ENCODE results near the gene TCTN1. TPM values are rescaled to one million over a fixed set of nuclear protein-coding genes. Genes with fewer than 3 reads are reported as not detected.
A peak's percentile ranks its signal among the peaks of the same experiment; 100 is the strongest.
"Not testable (repeated sequence)": the region's sequence is repeated elsewhere in the genome, so short reads cannot be mapped to it uniquely, and the experiment has no call there.

The TCTN1 gene
- polyA plus RNA-seq (2013): 21.5 TPM

DNA sequence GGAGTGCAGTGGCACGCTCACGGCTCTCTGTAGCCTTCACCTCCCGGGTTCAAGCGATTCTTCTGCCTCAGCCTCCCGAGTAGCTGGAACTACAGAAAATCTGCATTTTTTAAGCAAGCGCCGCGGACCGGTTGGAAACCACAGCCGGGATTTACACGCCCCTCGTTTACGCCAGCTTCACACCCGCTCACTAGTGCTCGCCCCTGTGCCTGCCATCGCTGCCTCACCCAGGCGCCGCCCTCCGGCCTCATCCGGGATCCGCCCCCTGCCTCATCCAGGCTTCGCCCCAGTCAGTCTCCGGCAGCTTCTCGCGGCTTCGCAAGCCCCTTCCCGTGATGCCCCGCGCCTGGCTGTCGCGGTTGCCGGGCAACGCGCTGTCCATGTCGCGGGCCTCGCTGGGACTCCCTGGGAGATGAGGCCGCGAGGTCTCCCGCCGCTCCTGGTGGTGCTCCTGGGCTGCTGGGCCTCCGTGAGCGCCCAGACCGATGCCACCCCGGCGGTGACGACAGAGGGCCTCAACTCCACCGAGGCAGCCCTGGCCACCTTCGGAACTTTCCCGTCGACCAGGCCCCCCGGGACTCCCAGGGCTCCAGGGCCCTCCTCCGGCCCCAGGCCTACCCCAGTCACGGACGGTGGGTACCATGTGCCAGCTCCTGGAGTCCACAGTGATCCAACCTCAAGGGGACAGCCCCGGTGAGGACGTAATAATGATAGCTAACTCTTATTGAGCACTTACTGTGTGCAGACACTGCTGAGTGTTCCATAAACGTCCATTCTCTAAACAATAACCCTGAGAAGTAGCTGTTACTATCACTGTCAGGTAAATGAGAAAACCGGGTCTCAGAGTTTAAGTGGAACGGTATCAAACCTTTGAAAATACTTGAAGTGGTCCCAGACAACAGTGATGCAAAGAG, at the start of gene TCTN1:
Gene TCTN1, plus strand, starts transcription at position 359 of the 914 bp plus-strand sequence. Its CDS starts 54 bp downstream, at position 413.
- ChIA-PET CTCF (interaction anchor here (0.8 to 5.7 kb wide), 5 partner anchors 9 to 91 kb away, joined by 3 to 36 read pairs (median 4); no protein-coding TSS in a partner anchor), POLR2A (interaction anchor here (0.6 to 0.8 kb wide), 3 partner anchors 11 to 615 kb away, joined by 3 to 5 read pairs (median 4); partner anchors contain the start of gene ANKRD13A)
- Histone ChIP-seq H3K4me3 (ENCODE audit: control insufficient read depth in 1 of 7, extremely low read depth in 1 of 7, insufficient read depth in 4 of 7, low read depth in 2 of 7, low read length in 6 of 7) (peak within 1 kb of the TSS; percentile 35 to 86 (median 72)), H3K27ac (ENCODE audit: insufficient read depth in 1 of 2, low read depth in 1 of 2, low read length in 2 of 2, poor library complexity in 1 of 2, severe bottlenecking in 2 of 2) (peak within 1 kb of the TSS; percentile 69 to 86), H3K36me3 (ENCODE audit: control insufficient read depth in 4 of 4, insufficient read depth in 4 of 4, low read length in 3 of 4) (peaks cover 0 to 4% (median 0%) of the 10 kb centered on the region in 4 experiments), H3K27me3 (replicated peaks in 2 of 5; ENCODE audit: control insufficient read depth in 4 of 5, insufficient read depth in 5 of 5, low read length in 4 of 5) (no peaks in the 10 kb centered on the region), H3K4me1 (ENCODE audit: control extremely low read depth in 1 of 4, control insufficient read depth in 4 of 4, insufficient read depth in 4 of 4, low read length in 3 of 4) (peaks cover 0 to 13% (median 8%) of the 10 kb centered on the region in 4 experiments), H3K9me3 (ENCODE audit: control extremely low read depth in 1 of 5, control insufficient read depth in 4 of 5, insufficient read depth in 2 of 5, low read depth in 1 of 5, low read length in 4 of 5) (no peaks in the 10 kb centered on the region)
- DNase-seq: peak; percentile 92 to 96 (median 95)
- WGBS (ENCODE audit: insufficient coverage): 3% methylated on average over 53 of the region's 60 CpGs

DNA sequence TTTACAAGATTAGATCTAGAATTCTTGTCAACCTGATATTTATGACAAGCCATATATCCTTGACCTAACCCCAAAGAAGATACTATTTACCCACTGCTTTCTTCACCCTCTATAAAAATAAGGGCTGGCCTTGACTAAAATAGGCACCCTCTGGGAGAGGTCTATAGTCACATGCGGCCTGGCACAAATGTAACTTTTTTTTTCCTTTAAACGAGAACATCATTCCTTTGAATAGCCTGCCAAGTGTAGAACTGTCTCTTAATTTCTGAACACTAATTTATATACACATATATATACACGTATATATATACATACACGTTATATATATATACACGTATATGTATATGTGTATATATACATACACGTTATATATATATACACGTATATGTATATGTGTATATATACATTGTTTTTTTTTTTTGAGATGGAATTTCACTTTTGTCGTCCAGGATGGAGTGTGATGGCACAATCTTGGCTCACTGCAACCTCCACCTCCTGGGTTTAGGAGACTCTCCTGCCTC, 49.4 kb upstream of the TCTN1 start:
- peaks cover 0 to 4% (median 1%) of the 10 kb centered on the region in 4 experiments for H3K36me3 ChIP-seq (ENCODE audit: control insufficient read depth in 4 of 4, insufficient read depth in 4 of 4, low read length in 3 of 4)
- no peak overlapping the region for H3K27ac ChIP-seq (ENCODE audit: insufficient read depth in 1 of 2, low read depth in 1 of 2, low read length in 2 of 2, poor library complexity in 1 of 2, severe bottlenecking in 2 of 2)
- no peak overlapping the region for H3K4me3 ChIP-seq (ENCODE audit: control insufficient read depth in 1 of 7, extremely low read depth in 1 of 7, insufficient read depth in 4 of 7, low read depth in 2 of 7, low read length in 6 of 7)
- peaks cover 7 to 53% (median 25%) of the 10 kb centered on the region in 4 experiments for H3K4me1 ChIP-seq (ENCODE audit: control extremely low read depth in 1 of 4, control insufficient read depth in 4 of 4, insufficient read depth in 4 of 4, low read length in 3 of 4)
- H3K9me3 ChIP-seq (ENCODE audit: control extremely low read depth in 1 of 5, control insufficient read depth in 4 of 5, insufficient read depth in 2 of 5, low read depth in 1 of 5, low read length in 4 of 5): peaks cover 0 to 3% (median 0%) of the 10 kb centered on the region in 5 experiments
- CTCF ChIA-PET: interaction anchor here (2.0 to 13.5 kb wide), 3 partner anchors 10 to 37 kb away, joined by 7 to 118 read pairs (median 18); no protein-coding TSS in a partner anchor
- WGBS (ENCODE audit: insufficient coverage): 57% methylated on average over 1 of the region's 8 CpGs
- H3K27me3 ChIP-seq (replicated peaks in 2 of 5; ENCODE audit: control insufficient read depth in 4 of 5, insufficient read depth in 5 of 5, low read length in 4 of 5): no peaks in the 10 kb centered on the region
- POLR2A ChIA-PET: no interaction called here
- DNase-seq: no peak

- POLR2A ChIA-PET: no interaction called here
- Histone ChIP-seq H3K9me3 (ENCODE audit: control extremely low read depth in 1 of 5, control insufficient read depth in 4 of 5, insufficient read depth in 2 of 5, low read depth in 1 of 5, low read length in 4 of 5) (peaks cover 0 to 7% (median 3%) of the 10 kb centered on the region in 5 experiments), H3K4me3 (ENCODE audit: control insufficient read depth in 1 of 7, extremely low read depth in 1 of 7, insufficient read depth in 4 of 7, low read depth in 2 of 7, low read length in 6 of 7) (no peak overlapping the region), H3K36me3 (ENCODE audit: control insufficient read depth in 4 of 4, insufficient read depth in 4 of 4, low read length in 3 of 4) (peaks cover 0 to 4% (median 0%) of the 10 kb centered on the region in 4 experiments), H3K27me3 (replicated peaks in 2 of 5; ENCODE audit: control insufficient read depth in 4 of 5, insufficient read depth in 5 of 5, low read length in 4 of 5) (no peaks in the 10 kb centered on the region), H3K27ac (ENCODE audit: insufficient read depth in 1 of 2, low read depth in 1 of 2, low read length in 2 of 2, poor library complexity in 1 of 2, severe bottlenecking in 2 of 2) (no peak overlapping the region), H3K4me1 (ENCODE audit: control extremely low read depth in 1 of 4, control insufficient read depth in 4 of 4, insufficient read depth in 4 of 4, low read length in 3 of 4) (peaks cover 6 to 48% (median 21%) of the 10 kb centered on the region in 4 experiments)
- CTCF ChIA-PET: interaction anchor here (0.6 to 13.5 kb wide), 13 partner anchors 8 to 201 kb away, joined by 3 to 118 read pairs (median 4); partner anchors contain the start of genes ARPC3, FAM216A and TCTN1
- no peak for DNase-seq
- 93% methylated on average over 3 of the region's 8 CpGs for WGBS (ENCODE audit: insufficient coverage)
Observed at GRCh38 chr12:110565894-110566871, 47.7 kb upstream of the TCTN1 start.

DNA sequence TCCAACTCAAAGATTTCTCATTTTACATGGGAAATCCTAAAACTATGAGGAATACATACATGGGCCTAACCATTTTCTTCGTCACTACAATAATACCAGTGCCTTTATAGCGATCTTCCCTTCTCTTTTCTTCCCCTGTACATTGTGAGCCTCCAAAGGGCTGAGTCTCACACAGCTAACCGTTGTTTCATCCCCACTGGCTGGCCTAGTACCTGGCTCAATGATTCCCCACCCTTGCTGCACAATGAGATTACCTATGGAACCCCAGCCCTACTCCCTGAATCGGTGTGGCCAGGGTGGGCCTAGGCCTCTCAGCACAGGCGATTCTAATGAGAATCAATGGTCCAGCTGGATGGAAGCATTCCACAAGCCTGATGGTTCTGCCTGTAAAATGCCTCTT, 46.9 kb upstream of the TCTN1 start:
- H3K4me3 ChIP-seq (ENCODE audit: control insufficient read depth in 1 of 7, extremely low read depth in 1 of 7, insufficient read depth in 4 of 7, low read depth in 2 of 7, low read length in 6 of 7): no peak overlapping the region
- H3K36me3 ChIP-seq (ENCODE audit: control insufficient read depth in 4 of 4, insufficient read depth in 4 of 4, low read length in 3 of 4): peaks cover 0 to 4% (median 2%) of the 10 kb centered on the region in 4 experiments
- peaks cover 0 to 14% (median 5%) of the 10 kb centered on the region in 5 experiments for H3K9me3 ChIP-seq (ENCODE audit: control extremely low read depth in 1 of 5, control insufficient read depth in 4 of 5, insufficient read depth in 2 of 5, low read depth in 1 of 5, low read length in 4 of 5)
- no peak overlapping the region for H3K27ac ChIP-seq (ENCODE audit: insufficient read depth in 1 of 2, low read depth in 1 of 2, low read length in 2 of 2, poor library complexity in 1 of 2, severe bottlenecking in 2 of 2)
- H3K4me1 ChIP-seq (ENCODE audit: control extremely low read depth in 1 of 4, control insufficient read depth in 4 of 4, insufficient read depth in 4 of 4, low read length in 3 of 4): peaks cover under 1 to 40% (median 17%) of the 10 kb centered on the region in 4 experiments
- H3K27me3 ChIP-seq (replicated peaks in 2 of 5; ENCODE audit: control insufficient read depth in 4 of 5, insufficient read depth in 5 of 5, low read length in 4 of 5): no peaks in the 10 kb centered on the region
- CTCF ChIA-PET: interaction anchor here (1.0 to 13.5 kb wide), 7 partner anchors 13 to 117 kb away, joined by 3 to 118 read pairs (median 5); partner anchors contain the start of genes ARPC3 and FAM216A
- POLR2A ChIA-PET: no interaction called here
- no peak for DNase-seq
- 98% methylated on average over 5 of the region's 5 CpGs for WGBS (ENCODE audit: insufficient coverage)

DNA sequence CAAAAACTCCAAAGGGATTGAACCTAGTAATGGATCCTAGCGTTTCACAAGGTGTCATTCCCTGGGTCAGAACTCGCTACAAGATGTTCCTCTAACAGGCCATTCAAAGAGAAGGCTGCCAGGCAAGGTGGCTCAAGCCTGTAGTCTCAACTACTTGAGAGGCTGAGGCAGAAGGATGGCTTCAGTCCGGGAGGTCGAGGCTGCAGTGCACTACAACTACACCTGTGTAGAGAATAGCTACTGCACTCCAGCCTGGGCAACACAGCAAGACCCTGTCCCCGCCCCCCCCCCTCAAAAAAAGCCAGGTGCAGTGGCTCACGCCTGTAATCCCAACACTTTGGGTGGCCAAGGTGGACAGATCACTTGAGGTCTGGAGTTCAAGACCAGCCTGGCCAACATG, 45.2 kb upstream of the TCTN1 start:
- Histone ChIP-seq H3K27me3 (replicated peaks in 2 of 5; ENCODE audit: control insufficient read depth in 4 of 5, insufficient read depth in 5 of 5, low read length in 4 of 5) (no peaks in the 10 kb centered on the region), H3K36me3 (ENCODE audit: control insufficient read depth in 4 of 4, insufficient read depth in 4 of 4, low read length in 3 of 4) (peaks cover 0 to 4% (median 2%) of the 10 kb centered on the region in 4 experiments), H3K4me3 (ENCODE audit: control insufficient read depth in 1 of 7, extremely low read depth in 1 of 7, insufficient read depth in 4 of 7, low read depth in 2 of 7, low read length in 6 of 7) (no peak overlapping the region), H3K9me3 (ENCODE audit: control extremely low read depth in 1 of 5, control insufficient read depth in 4 of 5, insufficient read depth in 2 of 5, low read depth in 1 of 5, low read length in 4 of 5) (peaks cover 0 to 20% (median 5%) of the 10 kb centered on the region in 5 experiments), H3K27ac (ENCODE audit: insufficient read depth in 1 of 2, low read depth in 1 of 2, low read length in 2 of 2, poor library complexity in 1 of 2, severe bottlenecking in 2 of 2) (no peak overlapping the region), H3K4me1 (ENCODE audit: control extremely low read depth in 1 of 4, control insufficient read depth in 4 of 4, insufficient read depth in 4 of 4, low read length in 3 of 4) (peaks cover 0 to 22% (median 10%) of the 10 kb centered on the region in 4 experiments)
- ChIA-PET CTCF (interaction anchor here (1.2 to 13.5 kb wide), 3 partner anchors 11 to 33 kb away, joined by 3 to 118 read pairs (median 9); no protein-coding TSS in a partner anchor), POLR2A (no interaction called here)
- WGBS (ENCODE audit: insufficient coverage): 100% methylated on average over 4 of the region's 6 CpGs
- DNase-seq: no peak

GRCh38 chr12:110569838-110570237, 44.1 kb upstream of the TCTN1 start:
- H3K27ac ChIP-seq (ENCODE audit: insufficient read depth in 1 of 2, low read depth in 1 of 2, low read length in 2 of 2, poor library complexity in 1 of 2, severe bottlenecking in 2 of 2); DNase-seq; H3K27me3 ChIP-seq (replicated peaks in 2 of 5; ENCODE audit: control insufficient read depth in 4 of 5, insufficient read depth in 5 of 5, low read length in 4 of 5); H3K36me3 ChIP-seq (ENCODE audit: control insufficient read depth in 4 of 4, insufficient read depth in 4 of 4, low read length in 3 of 4); H3K4me3 ChIP-seq (ENCODE audit: control insufficient read depth in 1 of 7, extremely low read depth in 1 of 7, insufficient read depth in 4 of 7, low read depth in 2 of 7, low read length in 6 of 7); POLR2A ChIA-PET: not testable (repeated sequence)
- CTCF ChIA-PET: interaction anchor here (1.8 kb wide), 1 partner anchor 10 kb away, joined by 9 read pairs; no protein-coding TSS in a partner anchor
- WGBS (ENCODE audit: insufficient coverage): no CpG with 5 or more reads among the region's 2 CpGs
- Histone ChIP-seq H3K9me3 (ENCODE audit: control extremely low read depth in 1 of 5, control insufficient read depth in 4 of 5, insufficient read depth in 2 of 5, low read depth in 1 of 5, low read length in 4 of 5) (peaks cover 0 to 20% (median 5%) of the 10 kb centered on the region in 5 experiments), H3K4me1 (ENCODE audit: control extremely low read depth in 1 of 4, control insufficient read depth in 4 of 4, insufficient read depth in 4 of 4, low read length in 3 of 4) (peaks cover 0 to 20% (median 9%) of the 10 kb centered on the region in 4 experiments)
